H1 (cell line): Measurements from ENCODE around the gene CIPC. TPM values are rescaled to one million over a fixed set of nuclear protein-coding genes. Genes with fewer than 3 reads are reported as not detected.

ENCODE experiments used
- CTCF ChIA-PET: fragments of 300-600 bp; sonication (Branson Sonifier 250); formaldehyde crosslinking; loops from one replicate; lab custom pipeline; 2021; ENCODE audit not compliant: partially characterized antibody; lab: Charles Lee
- POLR2A ChIA-PET: fragments of 300-600 bp; sonication (Branson Sonifier 250); formaldehyde crosslinking; loops from one replicate; lab custom pipeline; 2021; ENCODE audit warnings: inconsistent platforms; ENCODE audit not compliant: partially characterized antibody; lab: Charles Lee
- DNase-seq, 2 experiments: peaks; one replicate each; pipeline versions ENCODE4 v3.0.0 to v3.0.0-alpha.2; 2010 to 2022; ENCODE audit warnings: low spot score in 2 of 2, low read depth in 1 of 2, mixed read lengths in 1 of 2
- FAIRE-seq: peaks from 2 replicates; lab custom pipeline; 2011; peaks lifted over from hg19 to GRCh38; lab: Jason Lieb, UNC
- H2AFZ ChIP-seq: 2 replicates; pipeline ENCODE4 v1.8.1; 2012; ENCODE audit warnings: low read length, inconsistent platforms
- H2AK5ac ChIP-seq: 2 replicates; pipeline ENCODE4 v1.6.1; 2013; ENCODE audit warnings: low read depth, low read length
- H2BK120ac ChIP-seq: replicated peaks from 2 replicates; pipeline ENCODE3; 2013; ENCODE audit warnings: low read depth, low read length, inconsistent platforms
- H2BK12ac ChIP-seq: 2 replicates; pipeline ENCODE4 v1.6.1; 2013; ENCODE audit warnings: low read depth, low read length
- H2BK15ac ChIP-seq: 2 replicates; pipeline ENCODE4 v1.6.1; 2013; ENCODE audit warnings: low read length
- H2BK20ac ChIP-seq: 2 replicates; pipeline ENCODE4 v1.6.1; 2013; ENCODE audit warnings: low read length
- H2BK5ac ChIP-seq: 2 replicates; pipeline ENCODE4 v1.6.1; 2013; ENCODE audit warnings: low read depth, low read length
- H3K14ac ChIP-seq: 2 replicates; pipeline ENCODE4 v1.6.1; 2013; ENCODE audit warnings: inconsistent platforms; ENCODE audit not compliant: insufficient read length
- H3K18ac ChIP-seq: 2 replicates; pipeline ENCODE4 v1.6.1; 2013; ENCODE audit warnings: low read length; ENCODE audit errors: extremely low read depth
- H3K23ac ChIP-seq: 2 replicates; pipeline ENCODE4 v1.6.1; 2013; ENCODE audit warnings: inconsistent platforms; ENCODE audit not compliant: insufficient read length
- H3K23me2 ChIP-seq: 2 replicates; pipeline ENCODE4 v1.6.1; 2013; ENCODE audit warnings: low read depth, low read length
- H3K27ac ChIP-seq: 2 replicates; pipeline ENCODE4 v1.6.1; 2011; ENCODE audit warnings: low read depth, low read length, inconsistent platforms
- H3K27me3 ChIP-seq, 4 experiments: replicated peaks in 1 of 4; 1 replicate in 1 of 4; 2 replicates in 3 of 4; pipeline versions ENCODE4 v1.6.1 to v1.8.1; 2011 to 2013; ENCODE audit warnings: low read length in 3 of 4, mild to moderate bottlenecking in 3 of 4, inconsistent platforms in 2 of 4, mixed read lengths in 2 of 4, moderate library complexity in 1 of 4; ENCODE audit not compliant: control insufficient read depth in 3 of 4, insufficient read depth in 3 of 4; ENCODE audit errors: extremely low read depth in 1 of 4
- H3K36me3 ChIP-seq, 4 experiments: 2 replicates each; pipeline versions ENCODE4 v1.6.1 to v1.8.1; 2011 to 2013; ENCODE audit warnings: mild to moderate bottlenecking in 4 of 4, low read length in 3 of 4, moderate library complexity in 2 of 4, control low read depth in 1 of 4, inconsistent platforms in 1 of 4; ENCODE audit not compliant: insufficient read depth in 4 of 4, control insufficient read depth in 2 of 4
- H3K4ac ChIP-seq: replicated peaks from 2 replicates; pipeline ENCODE3; 2013; ENCODE audit warnings: low read length, low read depth, mixed read lengths, inconsistent platforms; ENCODE audit not compliant: insufficient read length
- H3K4me1 ChIP-seq, 4 experiments: replicated peaks in 1 of 4; 1 replicate in 1 of 4; 2 replicates in 3 of 4; pipeline versions ENCODE4 v1.6.1 to v1.8.1; 2011 to 2013; ENCODE audit warnings: low read length in 3 of 4, inconsistent platforms in 2 of 4, mixed read lengths in 1 of 4; ENCODE audit not compliant: insufficient read depth in 4 of 4, control insufficient read depth in 3 of 4
- H3K4me2 ChIP-seq, 2 experiments: 2 replicates each; pipeline versions ENCODE4 v1.6.1 to v1.8.1; 2011 to 2013; ENCODE audit warnings: low read depth in 2 of 2, low read length in 2 of 2, control low read depth in 1 of 2, inconsistent platforms in 1 of 2, mild to moderate bottlenecking in 1 of 2; ENCODE audit not compliant: insufficient read depth in 1 of 2
- H3K4me3 ChIP-seq, 4 experiments: fragments of 200-600, 300-600 bp in 1 of 4; sonication (generic), shearing (Covaris generic), sonication (Bioruptor Twin) in 1 of 4; 2 replicates each; pipeline versions ENCODE4 v1.5.1 to v1.8.1; 2011 to 2016; ENCODE audit warnings: low read length in 4 of 4, low read depth in 3 of 4, control low read depth in 2 of 4, inconsistent platforms in 2 of 4, mild to moderate bottlenecking in 2 of 4, mixed read lengths in 1 of 4, moderate library complexity in 1 of 4; ENCODE audit not compliant: insufficient read depth in 2 of 4; ENCODE audit errors: extremely low read depth in 1 of 4
- H3K56ac ChIP-seq: replicated peaks from 2 replicates; pipeline ENCODE3; 2013; ENCODE audit warnings: low read depth, mild to moderate bottlenecking, mixed read lengths, low read length, inconsistent platforms; ENCODE audit not compliant: insufficient read length
- H3K79me1 ChIP-seq: 2 replicates; pipeline ENCODE4 v1.6.1; 2013; ENCODE audit warnings: low read depth, low read length, control low read depth
- H3K79me2 ChIP-seq, 2 experiments: 2 replicates each; pipeline versions ENCODE4 v1.6.1 to v1.8.1; 2012 to 2013; ENCODE audit warnings: low read length in 2 of 2, mild to moderate bottlenecking in 2 of 2, inconsistent platforms in 1 of 2; ENCODE audit not compliant: insufficient read depth in 2 of 2, control insufficient read depth in 1 of 2
- H3K9ac ChIP-seq, 4 experiments: replicated peaks in 1 of 4; 1 replicate in 1 of 4; 2 replicates in 3 of 4; pipeline versions ENCODE4 v1.6.1 to v1.8.1; 2011 to 2013; ENCODE audit warnings: low read depth in 3 of 4, low read length in 3 of 4, control low read depth in 2 of 4, mild to moderate bottlenecking in 2 of 4, moderate library complexity in 2 of 4, inconsistent platforms in 1 of 4; ENCODE audit errors: extremely low read depth in 1 of 4
- H3K9me3 ChIP-seq, 2 experiments: 2 replicates each; pipeline versions ENCODE4 v1.6.1 to v1.8.1; 2012 to 2013; ENCODE audit warnings: mild to moderate bottlenecking in 2 of 2, moderate library complexity in 2 of 2, control low read depth in 1 of 2, inconsistent platforms in 1 of 2, low read depth in 1 of 2, low read length in 1 of 2, mixed read lengths in 1 of 2; ENCODE audit not compliant: insufficient read depth in 2 of 2
- H4K20me1 ChIP-seq, 2 experiments: replicated peaks in 1 of 2; 2 replicates each; pipeline versions ENCODE3 to v1.8.1; 2011 to 2013; ENCODE audit warnings: inconsistent platforms in 2 of 2, low read length in 2 of 2, mild to moderate bottlenecking in 1 of 2; ENCODE audit not compliant: insufficient read depth in 2 of 2, control insufficient read depth in 1 of 2
- H4K5ac ChIP-seq: 2 replicates; pipeline ENCODE4 v1.6.1; 2013; ENCODE audit warnings: low read length, low read depth, mixed read lengths, inconsistent platforms; ENCODE audit not compliant: insufficient read length
- H4K8ac ChIP-seq: 2 replicates; pipeline ENCODE4 v1.8.0; 2013; ENCODE audit warnings: mild to moderate bottlenecking, moderate library complexity, low read length, inconsistent platforms; ENCODE audit not compliant: insufficient read depth; ENCODE audit errors: extremely low read depth
- H4K91ac ChIP-seq: replicated peaks from 2 replicates; pipeline ENCODE3; 2013; ENCODE audit warnings: low read length, mixed read lengths, inconsistent platforms; ENCODE audit not compliant: insufficient read length
- BCL11A ChIP-seq, 2 experiments: IDR thresholded peaks; one replicate each; pipeline ENCODE4 v1.6.1; 2011; ENCODE audit warnings: low read depth in 2 of 2, low read length in 2 of 2, mild to moderate bottlenecking in 2 of 2
- CHD1 ChIP-seq: IDR thresholded peaks from 2 replicates; pipeline ENCODE4 v1.6.1; 2012; ENCODE audit warnings: low read depth, low read length, improper control_type of control experiment
- FOSL1 ChIP-seq: IDR thresholded peaks from 2 replicates; pipeline ENCODE4 v1.6.1; 2011; ENCODE audit warnings: mild to moderate bottlenecking, low read depth, low read length, moderate library complexity; ENCODE audit not compliant: insufficient read depth
- KDM4A ChIP-seq: IDR thresholded peaks from one replicate; pipeline ENCODE4 v1.7.1; 2012; ENCODE audit warnings: low read depth, mild to moderate bottlenecking, moderate library complexity, low read length, inconsistent platforms; ENCODE audit not compliant: severe bottlenecking
- NANOG ChIP-seq: IDR thresholded peaks from 2 replicates; pipeline ENCODE4 v1.6.1; 2011; ENCODE audit warnings: low read length, low read depth, mild to moderate bottlenecking, inconsistent platforms; ENCODE audit not compliant: insufficient read depth, poor library complexity, severe bottlenecking
- SIN3A ChIP-seq, 2 experiments: IDR thresholded peaks in 1 of 2; conservative IDR thresholded peaks in 1 of 2; 2 replicates each; pipeline ENCODE4 v1.6.1; 2011 to 2012; ENCODE audit warnings: low read length in 2 of 2, improper control_type of control experiment in 1 of 2, low read depth in 1 of 2, mild to moderate bottlenecking in 1 of 2
- SP1 ChIP-seq: IDR thresholded peaks from 2 replicates; pipeline ENCODE4 v1.6.1; 2011; ENCODE audit warnings: low read depth, low read length
- TBP ChIP-seq: IDR thresholded peaks from 2 replicates; pipeline ENCODE4 v1.6.1; 2011; ENCODE audit warnings: low read depth, low read length, improper control_type of control experiment
- WGBS, 2 experiments: shearing (Covaris generic) in 1 of 2; methylation state at CpG; one replicate each; pipeline versions ENCODE4 v1.1.6 to v1.1.7; 2013 to 2015; ENCODE audit warnings: low lambda C conversion rate in 2 of 2, mixed read lengths in 2 of 2, inconsistent platforms in 1 of 2, low coverage in 1 of 2, missing lambda C conversion rate in 1 of 2; ENCODE audit not compliant: insufficient replicate concordance in 2 of 2, insufficient coverage in 1 of 2, insufficient read length in 1 of 2; ENCODE audit errors: extremely low coverage in 1 of 2, missing lambda C conversion rate in 1 of 2; 5-methylcytosine and 5-hydroxymethylcytosine counted together
- polyA plus RNA-seq, 7 experiments: library from polyadenylated mRNA; depleted of rRNA in 3 of 7; stranded (reverse) in 5 of 7; unstranded in 2 of 7; fragments of >200 nt in 5 of 7; fragments of 200-250 nt in 2 of 7; gene quantifications; 1 replicate in 5 of 7; 2 replicates in 1 of 7; 4 replicates in 1 of 7; pipeline versions ENCODE4 v1.2.1 to v1.2.3, GENCODE V29; 2011 to 2013; ENCODE audit warnings: missing spikeins in 2 of 7, mixed read lengths in 2 of 7
- total RNA-seq: library from RNA; stranded (reverse); fragmentation: NEBNext Ultra II Directional; extraction: Animal tissue kit (Norgen Biotek cat#: 25700); gene quantifications from 2 replicates; pipeline ENCODE4 v1.2.1, GENCODE V29; 2021

The CIPC gene
- total and polyA plus RNA-seq, 2 of the 8 experiments (the other 6 are each of a cell fraction or from before 2014, with no cell fraction given) = 13.9 to 32.7 TPM

DNA sequence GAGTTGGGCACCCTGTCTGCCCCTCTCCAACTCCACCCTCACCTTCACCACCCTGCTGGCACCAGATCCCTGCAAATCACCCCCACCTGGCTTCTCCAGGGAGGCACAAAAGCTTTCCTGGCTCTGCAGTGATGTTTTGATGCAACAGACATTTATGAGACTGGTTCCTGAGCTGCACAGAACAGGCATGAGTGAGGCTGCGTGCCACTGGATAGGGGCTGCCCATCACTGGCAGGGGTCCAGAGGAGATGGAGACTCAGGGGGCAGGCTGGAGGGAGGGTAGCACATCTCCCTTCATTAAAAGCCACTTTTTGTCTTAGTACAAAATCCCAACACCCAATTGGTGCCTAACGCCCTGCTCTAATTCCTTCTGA is 60.8 kb downstream of the CIPC start:
- H3K9me3 ChIP-seq = no peaks in the 10 kb centered on the region
- H3K23ac ChIP-seq = no peak overlapping the region
- H4K8ac ChIP-seq = peak overlapping the region; percentile 9; the same call in 1 of the 2 replicates
- H3K4me3 ChIP-seq = peak overlapping the region in 1 of 4 experiments; percentile 29; a peak in 1 of 8 replicates
- POLR2A ChIA-PET = interaction anchor here (0.7 to 1.7 kb wide), 3 partner anchors 9 to 113 kb away, joined by 3 to 4 read pairs (median 3); no protein-coding TSS in a partner anchor
- peak overlapping the region; percentile 24 for H2BK120ac ChIP-seq
- H3K56ac ChIP-seq = no peak overlapping the region
- TF ChIP-seq NANOG (no peak), SIN3A (conservative IDR thresholded peaks at IDR 0.05 in 1 of 2, IDR thresholded peaks at IDR 0.05 in 1 of 2; ENCODE audit: low read depth in 1 of 2, low read length in 2 of 2) (no peak), FOSL1 (no peak), TBP (no peak), BCL11A (IDR thresholded peaks at IDR 0.05; ENCODE audit: low read depth in 2 of 2, low read length in 2 of 2) (no peak), SP1 (no peak), KDM4A (no peak), CHD1 (no peak)
- H2BK20ac ChIP-seq = peak overlapping the region; percentile 100
- H3K79me2 ChIP-seq = no peaks in the 10 kb centered on the region
- WGBS, 2 experiments = 84% methylated on average over 2 of the region's 2 CpGs; no CpG with 5 or more reads in 1 of the 2 experiments
- H2AFZ ChIP-seq = peak overlapping the region; percentile 96
- peak overlapping the region; percentile 100; the same call in 1 of the 2 replicates for H2BK15ac ChIP-seq
- no peak overlapping the region for H2AK5ac ChIP-seq
- H3K27me3 ChIP-seq = no peaks in the 10 kb centered on the region; a peak in 1 of 7 replicates
- H4K5ac ChIP-seq = no peak overlapping the region
- H3K4me2 ChIP-seq = peak overlapping the region; percentile 68 to 99
- peak overlapping the region in 1 of 4 experiments; percentile 28; a peak in 1 of 7 replicates for H3K9ac ChIP-seq
- no peaks in the 10 kb centered on the region for H3K79me1 ChIP-seq
- peaks cover 4% of the 10 kb centered on the region for H3K23me2 ChIP-seq
- H2BK5ac ChIP-seq = peak overlapping the region; percentile 96; the same call in 1 of the 2 replicates
- H2BK12ac ChIP-seq = peak overlapping the region; percentile 13; the same call in 1 of the 2 replicates
- H3K27ac ChIP-seq = no peak overlapping the region
- no peak overlapping the region for H3K4ac ChIP-seq
- peak overlapping the region; percentile 36; the same call in 1 of the 2 replicates for H3K18ac ChIP-seq
- peak; percentile 24 for FAIRE-seq
- H4K91ac ChIP-seq = peak overlapping the region; percentile 99
- peaks cover 0 to 2% of the 10 kb centered on the region in 2 experiments for H4K20me1 ChIP-seq
- no peak for DNase-seq
- CTCF ChIA-PET = interaction anchor here (1.0 to 52.5 kb wide), 8 partner anchors 9 to 81 kb away, joined by 3 to 1490 read pairs (median 6); partner anchors contain the start of gene CIPC
- H3K14ac ChIP-seq = no peak overlapping the region
- H3K36me3 ChIP-seq = no peaks in the 10 kb centered on the region
- peaks cover 3 to 21% (median 14%) of the 10 kb centered on the region in 4 experiments for H3K4me1 ChIP-seq
